Activated T-cell treated with anti-CD3 and anti-CD28 coated beads, Interleukin-2, amount 50 U/mL, for 24 hours (primary cell): ENCODE measurements around the gene SLC22A15.

Experiments
- DNase-seq: peaks from one replicate; pipeline ENCODE4 v3.0.0-alpha.2; 2020
- H3K27ac Mint-ChIP-seq: 2 replicates; pipeline ENCODE4 v1.8.0; 2020; ENCODE audit warnings: mild to moderate bottlenecking, mixed read lengths
- H3K27me3 Mint-ChIP-seq: 2 replicates; pipeline ENCODE4 v1.8.0; 2020; ENCODE audit warnings: mixed read lengths
- H3K36me3 Mint-ChIP-seq: 2 replicates; pipeline ENCODE4 v1.8.0; 2020; ENCODE audit warnings: low read depth, mixed read lengths
- H3K4me1 Mint-ChIP-seq: 2 replicates; pipeline ENCODE4 v1.8.0; 2020; ENCODE audit warnings: low read depth, mixed read lengths
- H3K4me3 Mint-ChIP-seq: 2 replicates; pipeline ENCODE4 v1.8.0; 2020; ENCODE audit warnings: mild to moderate bottlenecking, moderate library complexity, mixed read lengths
- H3K9me3 Mint-ChIP-seq: 2 replicates; pipeline ENCODE4 v1.8.0; 2020; ENCODE audit warnings: mixed read lengths

The SLC22A15 gene

GRCh38 chr1:116092752-116093489 is 116.6 kb downstream of the SLC22A15 start:
- Mint-ChIP-seq H3K36me3 (peaks cover 4% of the 10 kb centered on the region), H3K9me3 (peaks cover 38% of the 10 kb centered on the region), H3K27me3 (peaks cover 19% of the 10 kb centered on the region), H3K4me3 (no peak overlapping the region), H3K27ac (no peak overlapping the region), H3K4me1 (no peaks in the 10 kb centered on the region)
- DNase-seq = no peak

- Mint-ChIP-seq H3K4me1 (no peaks in the 10 kb centered on the region), H3K27ac (no peak overlapping the region), H3K27me3 (peaks cover 16% of the 10 kb centered on the region), H3K36me3 (peaks cover 4% of the 10 kb centered on the region), H3K9me3 (peaks cover 21% of the 10 kb centered on the region), H3K4me3 (no peak overlapping the region)
- DNase-seq = no peak
These were observed 118.7 kb downstream of the SLC22A15 start for GRCh38 chr1:116095027-116095426.

GRCh38 chr1:116096013-116096618 is 119.8 kb downstream of the SLC22A15 start:
- H3K9me3 Mint-ChIP-seq = peaks cover 12% of the 10 kb centered on the region
- no peak for DNase-seq
- peaks cover 16% of the 10 kb centered on the region for H3K27me3 Mint-ChIP-seq
- no peaks in the 10 kb centered on the region for H3K36me3 Mint-ChIP-seq
- no peak overlapping the region for H3K27ac Mint-ChIP-seq
- H3K4me3 Mint-ChIP-seq = no peak overlapping the region
- no peaks in the 10 kb centered on the region for H3K4me1 Mint-ChIP-seq

- Mint-ChIP-seq H3K4me1 (no peaks in the 10 kb centered on the region), H3K36me3 (no peaks in the 10 kb centered on the region), H3K9me3 (peaks cover 6% of the 10 kb centered on the region), H3K27me3 (peaks cover 16% of the 10 kb centered on the region), H3K27ac (no peak overlapping the region), H3K4me3 (no peak overlapping the region)
- no peak for DNase-seq
These were observed 121.3 kb downstream of the SLC22A15 start for GRCh38 chr1:116097626-116098025.

GRCh38 chr1:116099379-116099778 is 123.1 kb downstream of the SLC22A15 start:
- no peak overlapping the region for H3K27ac Mint-ChIP-seq
- no peaks in the 10 kb centered on the region for H3K4me1 Mint-ChIP-seq

GRCh38 chr1:116099919-116100318 is 123.6 kb downstream of the SLC22A15 start:
- H3K36me3 Mint-ChIP-seq = no peaks in the 10 kb centered on the region
- no peak overlapping the region for H3K4me3 Mint-ChIP-seq
- DNase-seq = no peak
- H3K27ac Mint-ChIP-seq = no peak overlapping the region
- peaks cover 13% of the 10 kb centered on the region for H3K27me3 Mint-ChIP-seq
- H3K4me1 Mint-ChIP-seq = no peaks in the 10 kb centered on the region
- H3K9me3 Mint-ChIP-seq = peaks cover 5% of the 10 kb centered on the region

More at GRCh38 chr1:116099379-116099778, 123.1 kb downstream of the SLC22A15 start:
- peaks cover 14% of the 10 kb centered on the region for H3K27me3 Mint-ChIP-seq
- no peak for DNase-seq
- H3K9me3 Mint-ChIP-seq = peaks cover 6% of the 10 kb centered on the region
- H3K36me3 Mint-ChIP-seq = no peaks in the 10 kb centered on the region
- no peak overlapping the region for H3K4me3 Mint-ChIP-seq

GRCh38 chr1:116104667-116105066 is 128.4 kb downstream of the SLC22A15 start:
- DNase-seq = no peak
- Mint-ChIP-seq H3K27ac (no peak overlapping the region), H3K36me3 (no peaks in the 10 kb centered on the region), H3K27me3 (no peaks in the 10 kb centered on the region), H3K4me3 (no peak overlapping the region), H3K9me3 (no peaks in the 10 kb centered on the region), H3K4me1 (no peaks in the 10 kb centered on the region)

GRCh38 chr1:116105996-116106395 is 129.7 kb downstream of the SLC22A15 start:
- Mint-ChIP-seq H3K9me3 (no peaks in the 10 kb centered on the region), H3K27me3 (peaks cover 4% of the 10 kb centered on the region), H3K4me1 (no peaks in the 10 kb centered on the region), H3K4me3 (no peak overlapping the region), H3K36me3 (no peaks in the 10 kb centered on the region), H3K27ac (no peak overlapping the region)
- no peak for DNase-seq

GRCh38 chr1:116106646-116107045 is 130.3 kb downstream of the SLC22A15 start:
- no peak for DNase-seq
- H3K9me3 Mint-ChIP-seq = no peaks in the 10 kb centered on the region
- no peak overlapping the region for H3K4me3 Mint-ChIP-seq
- H3K36me3 Mint-ChIP-seq = no peaks in the 10 kb centered on the region
- H3K27ac Mint-ChIP-seq = no peak overlapping the region
- no peaks in the 10 kb centered on the region for H3K4me1 Mint-ChIP-seq
- H3K27me3 Mint-ChIP-seq = peaks cover 6% of the 10 kb centered on the region

- H3K36me3 Mint-ChIP-seq = no peaks in the 10 kb centered on the region
- no peaks in the 10 kb centered on the region for H3K4me1 Mint-ChIP-seq
- no peak overlapping the region for H3K27ac Mint-ChIP-seq
- peaks cover 10% of the 10 kb centered on the region for H3K27me3 Mint-ChIP-seq
- H3K4me3 Mint-ChIP-seq = no peak overlapping the region
- DNase-seq = no peak
- H3K9me3 Mint-ChIP-seq = no peaks in the 10 kb centered on the region
These were observed 131.1 kb downstream of the SLC22A15 start for GRCh38 chr1:116107371-116107770.

- H3K9me3 Mint-ChIP-seq = no peaks in the 10 kb centered on the region
- H3K36me3 Mint-ChIP-seq = no peaks in the 10 kb centered on the region
- no peak within 1 kb of the TSS for H3K4me3 Mint-ChIP-seq
- H3K4me1 Mint-ChIP-seq = no peaks in the 10 kb centered on the region
- peaks cover 10% of the 10 kb centered on the region for H3K27me3 Mint-ChIP-seq
- H3K27ac Mint-ChIP-seq = no peak within 1 kb of the TSS
- no peak for DNase-seq
These were observed 134.5 kb downstream of the SLC22A15 start, which contains the start of gene MAB21L3 for GRCh38 chr1:116110567-116111523. Gene MAB21L3 (plus strand): TSS chr1:116111399. CDS start chr1:116112616, 1,217 bp downstream.

GRCh38 chr1:116111524-116112021 is 135.3 kb downstream of the SLC22A15 start:
- no peak for DNase-seq
- Mint-ChIP-seq H3K27ac (no peak overlapping the region), H3K9me3 (no peaks in the 10 kb centered on the region), H3K36me3 (no peaks in the 10 kb centered on the region), H3K4me1 (no peaks in the 10 kb centered on the region), H3K4me3 (no peak overlapping the region), H3K27me3 (peaks cover 10% of the 10 kb centered on the region)

GRCh38 chr1:116112388-116113140 is 136.3 kb downstream of the SLC22A15 start:
- DNase-seq = no peak
- Mint-ChIP-seq H3K4me3 (no peak overlapping the region), H3K4me1 (no peaks in the 10 kb centered on the region), H3K27ac (no peak overlapping the region), H3K9me3 (no peaks in the 10 kb centered on the region), H3K27me3 (peaks cover 10% of the 10 kb centered on the region), H3K36me3 (no peaks in the 10 kb centered on the region)

- Mint-ChIP-seq H3K27me3 (peaks cover 10% of the 10 kb centered on the region), H3K27ac (no peak overlapping the region), H3K36me3 (no peaks in the 10 kb centered on the region), H3K9me3 (no peaks in the 10 kb centered on the region), H3K4me3 (no peak overlapping the region), H3K4me1 (no peaks in the 10 kb centered on the region)
- no peak for DNase-seq
These were observed 137.3 kb downstream of the SLC22A15 start for GRCh38 chr1:116113615-116114014.
